Measurements from ENCODE around the gene KANSL1L.

Gene KANSL1L

GRCh38 chr2:210072493-210072892 lies 98.7 kb downstream of the KANSL1L start:
- no peak for DNase-seq (ENCODE audit: low read depth)

GRCh38 chr2:210063306-210063705 lies 107.9 kb downstream of the KANSL1L start:
- no peak for DNase-seq (ENCODE audit: low read depth)

- DNase-seq (ENCODE audit: low read depth) = no peak
Measured at GRCh38 chr2:210055825-210056224, 115.4 kb downstream of the KANSL1L start.

- no peak for DNase-seq (ENCODE audit: low read depth)
Measured at GRCh38 chr2:210054696-210055095, 116.5 kb downstream of the KANSL1L start.

DNA sequence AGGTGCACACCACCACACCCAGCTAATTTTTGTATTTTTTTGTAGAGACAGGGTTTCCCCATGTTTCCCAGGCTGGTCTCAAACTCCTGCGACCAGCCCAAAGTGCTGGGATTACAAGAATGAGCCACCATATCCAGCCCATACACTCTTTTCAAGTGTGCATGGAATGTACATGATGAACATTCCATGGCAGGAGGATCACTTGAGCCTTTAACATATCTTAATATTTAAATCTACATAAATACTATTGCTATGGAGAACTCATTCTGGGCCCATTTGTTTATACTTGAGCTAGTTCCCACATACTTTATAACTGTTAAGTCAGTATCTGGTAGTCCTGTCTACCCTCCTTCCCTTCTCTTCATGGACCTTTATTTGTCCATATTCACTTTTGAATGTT lies 120.3 kb downstream of the KANSL1L start:
- no peak for DNase-seq (ENCODE audit: low read depth)

- no peak for DNase-seq (ENCODE audit: low read depth)
Measured at GRCh38 chr2:210049831-210050230, 121.4 kb downstream of the KANSL1L start.

DNA sequence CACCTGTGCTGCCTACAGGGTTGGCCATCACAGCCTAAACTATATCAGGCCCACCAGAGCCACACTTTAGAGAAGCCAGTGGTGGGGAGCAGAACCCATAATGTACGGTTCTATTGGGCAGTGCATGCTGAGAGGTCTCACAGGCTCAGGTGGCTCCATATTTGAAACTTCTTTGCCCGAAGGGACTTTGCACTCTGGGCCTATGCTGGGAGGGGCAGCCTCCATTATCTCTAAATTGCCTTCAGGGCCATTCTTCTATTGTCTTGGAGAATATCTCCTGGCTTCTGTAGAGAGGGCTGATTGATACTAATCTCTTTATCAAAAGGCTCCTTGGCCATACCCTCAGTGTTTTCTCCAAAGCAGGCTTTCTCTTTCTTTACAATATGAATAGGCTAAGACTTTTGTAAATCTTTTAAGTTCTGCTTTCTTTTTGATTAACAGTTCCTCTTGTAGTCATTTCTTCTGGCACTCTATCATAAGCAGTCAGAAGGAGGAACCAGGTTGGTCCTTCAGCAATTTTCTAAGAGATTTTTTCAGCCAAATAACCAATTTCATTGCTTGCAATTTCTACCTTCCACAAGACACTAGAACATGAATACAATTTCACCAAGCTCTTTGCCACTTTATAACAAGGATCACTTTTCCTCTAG lies 124.2 kb downstream of the KANSL1L start:
- DNase-seq (ENCODE audit: low read depth) = no peak

DNA sequence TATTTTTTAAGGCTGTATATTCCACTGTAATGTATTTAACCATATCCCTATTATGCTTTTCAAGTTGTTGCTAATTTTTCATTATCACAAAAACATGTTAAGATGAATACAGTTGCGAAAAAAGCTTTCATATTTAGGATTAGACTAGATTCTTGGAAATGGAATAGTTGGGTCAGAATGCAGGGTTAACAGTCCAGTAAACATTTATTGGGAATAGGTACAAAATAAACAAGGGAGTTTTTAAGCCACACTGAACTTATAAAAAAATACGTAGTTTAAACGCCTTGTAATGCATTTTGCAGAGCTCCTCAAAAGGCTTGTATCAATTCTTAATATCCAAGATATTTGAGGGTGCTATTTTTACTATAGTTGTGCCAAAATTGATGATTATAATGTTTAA lies 133.1 kb downstream of the KANSL1L start:
- DNase-seq (ENCODE audit: low read depth) = no peak

DNA sequence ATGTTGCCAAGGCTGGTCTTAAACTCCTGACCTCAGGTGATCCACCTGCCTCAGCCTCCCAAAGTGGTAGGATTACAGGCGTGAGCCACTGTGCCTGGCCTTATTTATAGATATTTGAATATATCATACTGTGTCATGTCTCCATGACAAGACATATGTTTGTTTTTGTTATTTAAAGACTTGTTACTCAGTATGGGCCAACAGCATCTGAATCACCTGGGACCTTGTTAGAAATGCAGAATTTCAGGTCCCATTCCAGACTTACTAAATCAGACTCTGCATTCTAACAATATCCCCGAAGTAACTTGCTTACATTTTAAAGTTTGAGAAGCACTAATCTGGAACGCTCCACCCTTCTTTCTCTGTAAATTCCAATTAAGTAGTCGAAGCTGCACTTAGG lies 135.5 kb downstream of the KANSL1L start:
- no peak for DNase-seq (ENCODE audit: low read depth)

DNA sequence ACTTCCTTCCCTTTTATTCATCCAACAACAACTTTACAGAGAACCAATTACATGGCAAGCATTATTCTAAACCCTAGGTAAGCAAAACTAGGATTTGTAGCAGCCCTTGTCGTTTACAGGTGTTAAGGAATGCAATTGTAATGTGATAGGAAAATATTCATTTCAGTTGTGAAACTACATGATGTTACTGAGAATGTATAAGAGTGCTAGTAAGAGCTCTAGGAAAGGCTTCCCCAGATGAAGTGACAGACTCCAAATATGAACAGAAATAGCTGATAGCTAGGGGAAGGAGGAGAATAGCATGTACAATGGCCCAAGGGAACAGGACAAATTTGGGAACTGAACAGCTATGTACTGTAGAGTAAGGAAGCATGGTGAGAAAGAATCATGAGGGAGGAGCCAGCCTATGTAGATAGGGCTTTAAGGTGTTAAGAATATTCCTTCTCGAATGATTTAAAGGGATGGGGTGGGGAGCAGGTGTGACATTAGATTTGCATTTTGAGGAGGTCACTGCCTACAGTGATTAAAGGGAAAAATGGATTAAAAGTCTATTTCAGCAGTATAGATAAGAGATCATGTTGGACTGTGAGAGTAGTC lies 137.0 kb downstream of the KANSL1L start:
- no peak for DNase-seq (ENCODE audit: low read depth)

DNA sequence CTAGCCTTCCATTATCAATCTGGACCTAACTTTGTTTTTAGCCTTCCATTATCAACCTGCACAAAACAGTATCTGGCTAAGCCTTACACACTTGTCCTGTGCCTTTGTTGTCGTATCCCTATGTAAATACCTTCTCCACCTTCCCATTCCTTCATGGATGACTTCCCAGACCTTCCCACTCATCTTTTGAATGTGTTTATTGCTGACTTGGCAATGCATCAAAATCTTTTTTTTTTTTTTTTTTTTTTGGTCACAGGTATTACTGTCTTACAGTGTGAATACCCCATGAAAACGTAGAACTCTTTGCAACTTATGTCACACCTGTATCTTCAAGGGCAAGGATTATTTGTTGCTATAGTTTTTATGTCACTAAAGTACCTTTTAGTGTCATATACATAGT lies 143.0 kb downstream of the KANSL1L start:
- no peak for DNase-seq (ENCODE audit: low read depth)

DNA sequence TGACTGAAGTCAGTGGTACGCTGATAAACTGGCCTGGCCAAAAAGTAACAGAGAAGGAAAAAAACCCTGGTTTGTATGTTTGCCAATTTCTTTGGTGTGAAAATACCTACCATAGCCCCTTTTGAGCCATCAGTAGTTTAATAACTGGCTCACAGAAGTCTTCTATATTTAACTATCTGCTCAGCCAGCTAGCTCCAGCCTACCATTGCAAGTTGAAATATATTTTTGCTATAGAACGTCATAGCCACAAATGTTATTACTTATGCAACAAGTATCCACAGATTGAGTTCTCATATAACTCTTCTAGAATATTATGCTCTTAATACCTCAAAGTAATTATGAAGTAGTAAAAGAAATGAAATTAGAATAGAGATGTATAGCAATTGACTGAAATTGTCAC lies 143.6 kb downstream of the KANSL1L start:
- no peak for DNase-seq (ENCODE audit: low read depth)

DNA sequence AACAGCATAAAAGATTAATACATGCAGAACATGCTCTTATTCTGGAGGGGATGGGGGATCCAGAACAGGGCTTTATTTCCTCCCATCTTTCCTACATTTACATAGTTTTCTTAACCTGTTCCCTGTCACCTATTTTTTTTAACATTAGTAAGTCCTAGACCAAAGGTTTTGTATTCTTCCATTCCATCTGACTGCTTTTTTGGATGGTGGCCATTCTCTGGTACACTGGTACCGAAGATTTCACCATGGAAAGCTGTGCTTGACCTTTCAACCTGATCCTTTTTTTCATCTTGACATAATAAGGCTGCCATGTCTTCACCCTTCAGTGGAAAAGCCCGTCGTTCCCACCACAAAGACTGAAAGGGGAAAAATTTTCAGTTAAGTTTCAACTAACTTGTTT lies 148.4 kb downstream of the KANSL1L start:
- DNase-seq (ENCODE audit: low read depth) = no peak

- DNase-seq (ENCODE audit: low read depth) = no peak
Measured at GRCh38 chr2:210020138-210020537, 151.1 kb downstream of the KANSL1L start.

GRCh38 chr2:210009896-210010295 lies 161.3 kb downstream of the KANSL1L start:
- no peak for DNase-seq (ENCODE audit: low read depth)

DNA sequence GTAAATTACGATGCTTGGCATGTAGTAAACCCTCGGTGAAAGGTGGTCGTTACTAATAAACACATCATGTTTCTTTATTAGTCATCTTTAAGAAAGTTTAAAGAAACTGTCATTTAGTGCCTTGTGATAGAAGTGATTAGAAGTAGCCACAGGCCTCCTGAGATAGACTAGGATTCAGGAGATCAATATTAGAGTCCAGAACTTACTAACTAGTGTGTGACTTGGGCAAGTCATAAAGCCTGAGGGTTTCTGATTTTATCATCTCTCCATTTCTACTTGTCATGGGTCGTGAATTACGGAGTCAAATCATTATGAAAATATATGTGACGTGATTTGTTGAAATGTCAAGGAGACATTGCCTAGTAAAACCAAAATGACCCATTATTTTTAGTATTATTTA lies 162.1 kb downstream of the KANSL1L start:
- DNase-seq (ENCODE audit: low read depth) = no peak

- DNase-seq (ENCODE audit: low read depth) = no peak
Measured at GRCh38 chr2:210007895-210008294, 163.3 kb downstream of the KANSL1L start.

- no peak for DNase-seq (ENCODE audit: low read depth)
Measured at GRCh38 chr2:210004881-210005280, 166.3 kb downstream of the KANSL1L start.

DNA sequence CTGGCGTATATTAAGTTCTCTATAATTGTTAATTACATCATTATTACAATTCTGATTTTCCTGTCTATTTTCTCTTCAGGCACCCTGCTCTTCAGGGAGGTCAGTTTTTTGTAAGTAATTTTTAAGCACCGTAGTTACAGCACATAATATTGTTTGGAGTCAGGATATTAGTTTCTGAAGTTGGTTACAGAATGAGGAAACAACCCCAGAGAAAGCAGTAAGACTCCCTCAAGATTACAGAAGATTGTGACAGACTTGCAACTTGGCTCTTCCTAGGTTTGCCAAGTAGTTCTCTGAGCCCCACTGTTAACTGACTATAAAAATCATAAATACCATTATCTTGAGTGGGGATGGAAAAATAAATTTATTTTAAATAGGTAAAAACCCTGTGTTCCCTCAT lies 167.8 kb downstream of the KANSL1L start:
- peak; percentile 44 for DNase-seq (ENCODE audit: low read depth)

DNA sequence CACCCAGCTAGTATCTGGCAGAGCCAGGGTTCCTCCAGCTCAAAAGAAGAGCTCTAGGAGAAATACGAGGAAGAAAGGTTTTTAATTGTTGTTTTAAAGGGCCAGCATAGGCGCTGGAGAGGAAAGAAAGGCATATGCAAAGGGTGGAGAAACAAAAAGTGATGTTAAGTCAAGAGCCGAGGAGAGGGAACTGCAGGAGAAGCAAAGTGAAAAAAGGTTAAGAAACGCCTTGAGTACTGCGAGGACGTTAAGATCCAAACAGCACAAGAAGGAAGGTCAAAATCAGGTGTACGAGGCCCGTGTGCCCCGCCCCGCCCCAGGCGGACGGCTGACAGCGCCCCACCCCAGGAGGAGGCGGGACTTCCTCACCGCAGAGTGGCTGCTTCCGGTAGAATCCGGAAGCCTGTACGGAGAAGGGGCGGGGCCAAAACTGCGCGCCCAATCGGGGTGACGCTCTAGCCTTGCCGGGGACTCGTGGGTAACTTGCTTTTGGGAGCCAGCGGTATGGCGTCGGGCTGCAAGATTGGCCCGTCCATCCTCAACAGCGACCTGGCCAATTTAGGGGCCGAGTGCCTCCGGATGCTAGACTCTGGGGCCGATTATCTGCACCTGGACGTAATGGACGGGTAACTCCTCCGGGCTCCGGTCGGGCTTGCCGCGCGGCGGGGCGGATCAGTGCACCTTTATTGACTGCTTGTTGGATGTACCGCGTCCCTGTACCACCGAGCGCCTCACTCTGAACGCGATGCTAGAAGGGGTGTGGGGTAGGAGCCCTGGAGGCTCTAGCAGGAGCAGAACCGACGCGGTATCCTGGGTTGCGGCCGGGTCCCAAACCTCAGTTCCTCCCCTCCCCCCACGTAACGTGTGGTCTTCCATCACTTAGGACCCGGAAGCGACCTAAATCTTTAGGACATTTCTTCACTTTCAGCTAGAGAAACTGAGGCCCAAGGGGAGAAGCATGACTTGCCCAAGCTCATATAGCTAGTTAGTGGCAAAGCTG lies 168.8 kb downstream of the KANSL1L start, which contains the start of gene RPE:
TSS of gene RPE (plus strand) at position 481 of the 1,000 bp plus-strand sequence. CDS start at position 505, 24 bp downstream.
- peak; percentile 87 for DNase-seq (ENCODE audit: low read depth)

DNA sequence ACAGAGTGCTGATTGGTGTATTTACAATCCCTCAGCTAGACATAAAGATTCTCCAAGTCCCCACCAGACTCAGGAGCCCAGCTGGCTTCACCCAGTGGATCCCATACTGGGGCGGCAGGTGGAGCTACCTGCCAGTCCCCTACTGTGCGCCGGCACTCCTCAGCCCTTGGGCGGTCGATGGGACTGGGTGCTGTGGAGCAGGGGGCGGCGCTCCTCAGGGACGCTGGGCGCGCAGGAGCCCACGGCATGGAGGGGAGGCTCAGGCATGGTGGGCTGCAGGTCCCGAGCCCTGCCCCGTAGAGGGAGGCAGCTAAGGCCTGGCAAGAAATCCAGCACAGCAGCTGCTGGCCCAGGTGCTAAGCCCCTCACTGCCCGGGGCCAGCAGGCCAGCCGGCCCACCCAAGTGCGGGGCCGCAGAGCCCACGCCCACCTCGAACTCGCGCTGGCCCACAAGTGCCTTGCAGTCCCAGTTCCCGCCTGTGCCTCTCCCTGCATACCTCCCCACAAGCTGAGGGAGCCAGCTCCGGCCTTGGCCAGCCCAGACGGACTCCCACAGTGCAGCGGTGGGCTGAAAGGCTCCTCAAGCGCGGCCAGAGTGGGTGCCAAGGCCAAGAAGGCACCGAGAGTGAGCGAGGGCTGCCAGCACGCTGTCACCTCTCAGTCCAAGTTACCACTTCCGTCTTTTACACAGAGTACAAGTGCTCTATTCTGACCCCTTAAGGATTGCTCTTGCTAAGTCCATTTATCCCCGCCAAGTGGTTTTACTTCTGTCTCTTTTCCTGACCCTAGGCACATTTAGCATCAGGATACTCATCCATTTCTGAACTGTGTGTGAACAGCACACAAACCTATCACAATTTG lies 170.5 kb downstream of the KANSL1L start:
- DNase-seq (ENCODE audit: low read depth) = no peak

DNA sequence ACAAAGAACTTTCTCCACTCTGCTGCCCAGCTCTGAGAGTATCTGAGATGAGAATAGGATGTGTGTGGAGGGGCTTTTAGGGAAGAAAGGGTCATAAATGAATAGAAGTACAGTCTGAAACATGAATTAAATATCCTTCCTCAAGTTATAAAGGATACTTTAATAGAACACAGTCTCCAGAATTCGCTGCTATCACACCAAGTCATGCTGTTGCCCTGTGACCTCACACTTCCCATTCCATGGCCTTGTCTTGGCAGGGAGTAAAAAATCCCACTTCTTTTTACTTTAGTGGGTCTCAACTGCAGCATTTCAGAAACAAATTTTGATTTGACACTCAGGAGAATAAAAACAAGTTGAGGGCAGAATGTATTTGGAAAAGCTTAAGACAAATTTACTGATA lies 172.6 kb downstream of the KANSL1L start:
- DNase-seq (ENCODE audit: low read depth) = no peak
